Progenitor cell of endocrine pancreas (in vitro differentiated cells): ENCODE results near the gene APRT. TPM values are rescaled to one million over a fixed set of nuclear protein-coding genes. Genes with fewer than 3 reads are reported as not detected.

Source experiments
- DNase-seq: peaks from one replicate; pipeline ENCODE4 v3.0.0; 2021; ENCODE audit warnings: low spot score; ENCODE audit not compliant: unreplicated experiment
- H3K27ac Mint-ChIP-seq: 2 replicates; pipeline ENCODE4 v1.8.0; 2021; ENCODE audit warnings: mild to moderate bottlenecking, moderate library complexity, mixed read lengths
- H3K27me3 Mint-ChIP-seq: 2 replicates; pipeline ENCODE4 v1.8.0; 2021; ENCODE audit warnings: mixed read lengths
- H3K36me3 Mint-ChIP-seq: 2 replicates; pipeline ENCODE4 v1.8.0; 2022; ENCODE audit warnings: mixed read lengths; ENCODE audit not compliant: insufficient read depth
- H3K4me1 Mint-ChIP-seq: 2 replicates; pipeline ENCODE4 v1.8.0; 2021; ENCODE audit warnings: low read depth, mixed read lengths
- H3K4me3 Mint-ChIP-seq: 2 replicates; pipeline ENCODE4 v1.8.0; 2021; ENCODE audit warnings: low read depth, mild to moderate bottlenecking, moderate library complexity, mixed read lengths
- H3K9me3 Mint-ChIP-seq: 2 replicates; pipeline ENCODE4 v1.8.0; 2021; ENCODE audit warnings: low read depth, mixed read lengths
- total RNA-seq: library from RNA; stranded (reverse); gene quantifications from 2 replicates; pipeline ENCODE4 v1.2.1, GENCODE V29; 2021
- TF ChIP-seq, protein P1 (sequence below): fragments of 200-600 bp; sonication (generic); IDR thresholded peaks from one replicate; pipeline ENCODE4 v1.5.0; 2021; ENCODE audit warnings: antibody characterized with exemption, mild to moderate bottlenecking; ENCODE audit not compliant: unreplicated experiment

Gene APRT
- total RNA-seq, 1 donor from 2014 or later, result 100 TPM

GRCh38 chr16:88847654-88848053 is 35.9 kb upstream of the APRT start:
- TF ChIP-seq, protein P1, sequence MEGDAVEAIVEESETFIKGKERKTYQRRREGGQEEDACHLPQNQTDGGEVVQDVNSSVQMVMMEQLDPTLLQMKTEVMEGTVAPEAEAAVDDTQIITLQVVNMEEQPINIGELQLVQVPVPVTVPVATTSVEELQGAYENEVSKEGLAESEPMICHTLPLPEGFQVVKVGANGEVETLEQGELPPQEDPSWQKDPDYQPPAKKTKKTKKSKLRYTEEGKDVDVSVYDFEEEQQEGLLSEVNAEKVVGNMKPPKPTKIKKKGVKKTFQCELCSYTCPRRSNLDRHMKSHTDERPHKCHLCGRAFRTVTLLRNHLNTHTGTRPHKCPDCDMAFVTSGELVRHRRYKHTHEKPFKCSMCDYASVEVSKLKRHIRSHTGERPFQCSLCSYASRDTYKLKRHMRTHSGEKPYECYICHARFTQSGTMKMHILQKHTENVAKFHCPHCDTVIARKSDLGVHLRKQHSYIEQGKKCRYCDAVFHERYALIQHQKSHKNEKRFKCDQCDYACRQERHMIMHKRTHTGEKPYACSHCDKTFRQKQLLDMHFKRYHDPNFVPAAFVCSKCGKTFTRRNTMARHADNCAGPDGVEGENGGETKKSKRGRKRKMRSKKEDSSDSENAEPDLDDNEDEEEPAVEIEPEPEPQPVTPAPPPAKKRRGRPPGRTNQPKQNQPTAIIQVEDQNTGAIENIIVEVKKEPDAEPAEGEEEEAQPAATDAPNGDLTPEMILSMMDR, result no peak
- Mint-ChIP-seq H3K36me3 (peaks cover 6% of the 10 kb centered on the region), H3K4me1 (no peaks in the 10 kb centered on the region), H3K27me3 (no peaks in the 10 kb centered on the region), H3K9me3 (no peaks in the 10 kb centered on the region), H3K4me3 (no peak overlapping the region), H3K27ac (no peak overlapping the region)
- DNase-seq, result no peak

DNA sequence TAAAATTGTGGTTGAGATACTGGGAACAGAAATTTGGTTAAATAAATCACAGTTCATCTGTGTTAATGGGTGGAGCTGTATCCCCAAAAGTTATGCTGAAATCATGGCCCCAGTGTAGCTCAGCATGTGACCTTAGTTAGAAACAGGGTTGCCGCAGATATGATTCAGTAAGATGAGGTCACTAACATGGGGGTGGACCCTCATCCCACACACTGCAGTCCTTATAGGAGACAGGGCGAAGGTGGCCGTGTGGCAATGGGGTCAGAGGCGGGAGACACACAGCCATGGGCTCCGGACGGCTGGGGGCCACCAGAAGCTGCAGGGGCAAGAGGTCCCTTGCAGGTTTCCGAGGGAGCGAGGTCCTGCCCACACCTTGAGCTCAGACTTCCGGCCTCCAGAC is 34.4 kb upstream of the APRT start:
- Mint-ChIP-seq H3K4me3 (no peak overlapping the region), H3K4me1 (no peaks in the 10 kb centered on the region), H3K9me3 (no peaks in the 10 kb centered on the region), H3K36me3 (peaks cover 2% of the 10 kb centered on the region), H3K27me3 (no peaks in the 10 kb centered on the region), H3K27ac (no peak overlapping the region)
- no peak for DNase-seq
- TF ChIP-seq, protein P1, result no peak

DNA sequence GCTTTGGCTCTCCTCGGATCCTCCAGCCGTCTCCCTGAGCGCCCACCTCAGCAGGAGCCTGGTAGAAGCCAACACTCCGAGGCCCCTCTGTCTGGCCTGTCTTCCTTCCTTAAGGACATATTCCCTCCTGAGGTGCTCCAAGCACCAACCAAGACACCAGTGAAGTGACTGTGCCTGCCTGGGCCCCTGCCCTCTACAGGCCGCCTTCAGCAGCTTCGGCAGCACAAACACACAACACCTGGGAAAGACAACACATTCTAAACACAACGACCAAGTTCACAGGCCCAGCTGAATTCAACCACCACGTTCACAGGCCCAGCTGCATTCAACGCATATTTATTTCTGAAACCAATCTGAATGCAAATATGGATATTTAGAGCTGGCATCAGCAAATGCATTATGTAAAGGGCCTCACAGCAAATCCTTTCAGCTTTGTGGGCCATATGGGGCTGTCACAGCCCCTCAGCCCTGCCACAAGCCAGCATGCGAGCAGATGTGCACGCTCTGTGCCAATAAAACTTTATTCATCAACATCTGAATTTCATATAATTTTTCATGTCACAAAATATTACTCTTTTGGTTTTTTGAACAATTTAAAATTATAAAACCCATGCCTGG is 32.8 kb upstream of the APRT start:
- Mint-ChIP-seq H3K36me3 (no peaks in the 10 kb centered on the region), H3K4me3 (no peak overlapping the region), H3K4me1 (no peaks in the 10 kb centered on the region), H3K27me3 (no peaks in the 10 kb centered on the region), H3K9me3 (no peaks in the 10 kb centered on the region), H3K27ac (no peak overlapping the region)
- TF ChIP-seq, protein P1, result no peak
- DNase-seq, result no peak

GRCh38 chr16:88843256-88843655 is 31.5 kb upstream of the APRT start:
- H3K36me3 Mint-ChIP-seq, result no peaks in the 10 kb centered on the region
- TF ChIP-seq, protein P1, result no peak
- no peak overlapping the region for H3K4me3 Mint-ChIP-seq
- H3K27me3 Mint-ChIP-seq, result no peaks in the 10 kb centered on the region
- DNase-seq, result no peak
- no peaks in the 10 kb centered on the region for H3K9me3 Mint-ChIP-seq
- H3K27ac Mint-ChIP-seq, result no peak overlapping the region
- no peaks in the 10 kb centered on the region for H3K4me1 Mint-ChIP-seq

DNA sequence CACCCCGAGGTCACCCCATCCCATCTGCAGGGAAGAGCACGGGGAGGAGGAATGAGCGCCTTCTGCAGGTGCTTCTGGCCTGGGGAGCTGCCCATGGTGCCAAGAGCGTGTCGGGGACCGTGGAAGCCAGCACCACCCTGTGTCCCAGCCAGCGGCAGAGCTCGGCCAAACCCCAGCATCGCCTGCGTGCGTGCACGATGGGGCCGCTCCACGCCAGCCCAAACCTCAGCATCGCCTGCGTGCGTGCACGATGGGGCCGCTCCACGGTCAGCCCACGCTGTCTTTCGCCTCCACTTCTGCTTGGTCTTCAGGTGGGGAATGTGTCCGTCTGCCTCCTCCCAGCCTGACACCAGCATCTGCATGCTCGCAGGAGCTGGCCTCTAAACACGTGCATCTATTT is 31.1 kb upstream of the APRT start:
- Mint-ChIP-seq H3K9me3 (no peaks in the 10 kb centered on the region), H3K4me1 (no peaks in the 10 kb centered on the region), H3K27me3 (no peaks in the 10 kb centered on the region), H3K4me3 (no peak overlapping the region), H3K36me3 (no peaks in the 10 kb centered on the region), H3K27ac (no peak overlapping the region)
- TF ChIP-seq, protein P1, result no peak
- DNase-seq, result no peak
